Vagina (tissue), 2 donors: Measurements from ENCODE around the gene THBD. TPM values are rescaled to one million over a fixed set of nuclear protein-coding genes. Genes with fewer than 3 reads are reported as not detected.

ENCODE experiments used
- DNase-seq, 2 donors: peaks; one replicate each; pipeline ENCODE4 v3.0.0-alpha.2; 2017; ENCODE audit errors: extremely low spot score in 2 of 2
- H3K27ac ChIP-seq: fragments of 200-600 bp; sonication (generic); one replicate; pipeline ENCODE4 v1.5.1; 2019
- H3K27me3 ChIP-seq: fragments of 200-600 bp; sonication (generic); one replicate; pipeline ENCODE4 v1.5.1; 2019
- H3K36me3 ChIP-seq, 2 donors: fragments of 200-600 bp; sonication (generic); one replicate each; pipeline ENCODE4 v1.5.1; 2017 to 2019
- H3K4me1 ChIP-seq: fragments of 200-600 bp; sonication (generic); one replicate; pipeline ENCODE4 v1.5.1; 2019
- H3K4me3 ChIP-seq, 2 donors: fragments of 200-600 bp; sonication (generic); 1 replicate in 1 of 2; 2 replicates in 1 of 2; pipeline ENCODE4 v1.5.1; 2016 to 2019
- H3K9me3 ChIP-seq: fragments of 200-600 bp; sonication (generic); one replicate; pipeline ENCODE4 v1.5.1; 2019
- POLR2A ChIP-seq, 2 donors: fragments of 450-650 bp; IDR thresholded peaks; one replicate each; pipeline ENCODE4 v1.6.1; 2017; ENCODE audit warnings: antibody characterized with exemption in 2 of 2, mild to moderate bottlenecking in 2 of 2, moderate library complexity in 2 of 2
- POLR2AphosphoS5 ChIP-seq, 2 donors: sonication (generic); formaldehyde crosslinking; IDR thresholded peaks; one replicate each; pipeline ENCODE4 v1.9.0; 2017; ENCODE audit warnings: antibody characterized with exemption in 2 of 2, mild to moderate bottlenecking in 2 of 2, low read depth in 1 of 2; ENCODE audit not compliant: insufficient read depth in 1 of 2
- intact Hi-C: fragments of 100-400 bp; cut with DNase I; formaldehyde crosslinking; loops from one replicate; pipeline ENCODE4 v1.15.1; 2023
- total RNA-seq: library from RNA; depleted of rRNA; stranded (reverse); fragments of >200 nt; gene quantifications from one replicate; pipeline ENCODE4 v1.2.3, GENCODE V29; 2016
- TF ChIP-seq, protein P1 (sequence below), 3 experiments: fragments of 450-650 bp in 2 of 3; fragments of 200-600 bp in 1 of 3; sonication (generic) in 1 of 3; IDR thresholded peaks; one replicate each; pipeline ENCODE4 v1.5.1; 2017 to 2019; ENCODE audit warnings: antibody characterized with exemption in 3 of 3, mild to moderate bottlenecking in 2 of 3, moderate library complexity in 2 of 3

THBD gene
- total RNA-seq, 1 donor from 2014 or later = 76.9 TPM

DNA sequence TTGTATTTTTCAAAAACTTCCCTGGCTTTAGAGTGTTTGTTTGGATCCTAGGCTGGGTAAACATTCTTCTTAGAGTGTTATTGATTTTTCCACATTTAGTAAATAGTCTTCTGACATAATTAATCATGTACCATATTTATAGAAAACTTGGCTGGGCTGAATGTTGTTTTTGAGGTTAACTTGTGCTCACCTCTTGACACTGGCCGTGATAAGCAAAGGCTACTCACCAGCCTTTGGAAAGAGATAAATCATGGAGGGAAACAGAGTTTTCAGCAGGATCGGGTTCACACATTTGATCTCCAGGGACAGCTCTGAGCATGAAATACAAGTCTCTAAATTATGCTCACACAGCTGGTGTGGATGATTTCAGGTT lies 42.9 kb upstream of the THBD start:
- DNase-seq = no peak
- H3K27ac ChIP-seq = no peak overlapping the region
- H3K4me1 ChIP-seq = peaks cover 23% of the 10 kb centered on the region
- no peaks in the 10 kb centered on the region for H3K27me3 ChIP-seq
- TF ChIP-seq POLR2A (IDR thresholded peaks at IDR 0.05) (no peak), POLR2AphosphoS5 (IDR thresholded peaks at IDR 0.05; ENCODE audit: insufficient read depth in 1 of 2, low read depth in 1 of 2) (no peak)
- H3K36me3 ChIP-seq = no peaks in the 10 kb centered on the region
- no peaks in the 10 kb centered on the region for H3K9me3 ChIP-seq
- intact Hi-C loops = no loop called here
- H3K4me3 ChIP-seq = no peak overlapping the region

DNA sequence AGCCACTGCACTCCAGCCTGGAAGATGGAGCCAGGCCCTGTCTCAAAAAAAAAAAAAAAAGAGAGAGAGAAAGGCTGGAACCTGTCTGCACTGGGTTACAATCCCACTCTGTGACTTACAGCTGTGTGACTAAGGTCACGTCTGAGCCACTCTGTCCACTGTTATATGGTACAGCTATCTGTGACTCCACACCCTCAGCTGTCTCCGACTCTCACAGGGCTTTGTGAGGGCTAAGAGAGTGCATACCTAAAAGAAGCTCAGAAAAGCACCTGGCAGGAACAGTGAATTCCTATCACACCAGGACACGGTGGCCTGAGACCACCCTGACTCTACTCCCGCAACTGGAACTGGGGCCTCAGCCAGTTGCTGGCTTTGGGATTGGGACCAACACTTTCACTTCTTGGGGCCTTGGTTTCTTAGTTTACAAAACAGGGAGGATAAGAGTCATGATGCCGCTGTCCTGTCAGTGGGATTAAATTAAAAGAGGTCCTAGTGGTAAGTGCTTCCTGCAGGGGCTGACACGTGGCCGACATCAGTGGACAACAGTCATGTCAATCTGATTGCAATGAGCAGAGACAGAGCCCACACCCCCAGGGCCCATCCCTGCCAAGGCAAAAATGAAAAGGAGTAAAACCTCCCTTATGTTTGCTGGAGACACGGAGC lies 42.4 kb upstream of the THBD start:
- TF ChIP-seq POLR2AphosphoS5 (IDR thresholded peaks at IDR 0.05; ENCODE audit: insufficient read depth in 1 of 2, low read depth in 1 of 2) = no peak
- TF ChIP-seq POLR2A (IDR thresholded peaks at IDR 0.05) = no peak
- TF ChIP-seq, protein P1, sequence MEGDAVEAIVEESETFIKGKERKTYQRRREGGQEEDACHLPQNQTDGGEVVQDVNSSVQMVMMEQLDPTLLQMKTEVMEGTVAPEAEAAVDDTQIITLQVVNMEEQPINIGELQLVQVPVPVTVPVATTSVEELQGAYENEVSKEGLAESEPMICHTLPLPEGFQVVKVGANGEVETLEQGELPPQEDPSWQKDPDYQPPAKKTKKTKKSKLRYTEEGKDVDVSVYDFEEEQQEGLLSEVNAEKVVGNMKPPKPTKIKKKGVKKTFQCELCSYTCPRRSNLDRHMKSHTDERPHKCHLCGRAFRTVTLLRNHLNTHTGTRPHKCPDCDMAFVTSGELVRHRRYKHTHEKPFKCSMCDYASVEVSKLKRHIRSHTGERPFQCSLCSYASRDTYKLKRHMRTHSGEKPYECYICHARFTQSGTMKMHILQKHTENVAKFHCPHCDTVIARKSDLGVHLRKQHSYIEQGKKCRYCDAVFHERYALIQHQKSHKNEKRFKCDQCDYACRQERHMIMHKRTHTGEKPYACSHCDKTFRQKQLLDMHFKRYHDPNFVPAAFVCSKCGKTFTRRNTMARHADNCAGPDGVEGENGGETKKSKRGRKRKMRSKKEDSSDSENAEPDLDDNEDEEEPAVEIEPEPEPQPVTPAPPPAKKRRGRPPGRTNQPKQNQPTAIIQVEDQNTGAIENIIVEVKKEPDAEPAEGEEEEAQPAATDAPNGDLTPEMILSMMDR (IDR thresholded peaks at IDR 0.05) = no peak
- Histone ChIP-seq H3K4me3 (no peak overlapping the region), H3K27ac (no peak overlapping the region), H3K9me3 (no peaks in the 10 kb centered on the region), H3K36me3 (no peaks in the 10 kb centered on the region), H3K27me3 (no peaks in the 10 kb centered on the region), H3K4me1 (peaks cover 26% of the 10 kb centered on the region)
- intact Hi-C loops = no loop called here
- DNase-seq = no peak

DNA sequence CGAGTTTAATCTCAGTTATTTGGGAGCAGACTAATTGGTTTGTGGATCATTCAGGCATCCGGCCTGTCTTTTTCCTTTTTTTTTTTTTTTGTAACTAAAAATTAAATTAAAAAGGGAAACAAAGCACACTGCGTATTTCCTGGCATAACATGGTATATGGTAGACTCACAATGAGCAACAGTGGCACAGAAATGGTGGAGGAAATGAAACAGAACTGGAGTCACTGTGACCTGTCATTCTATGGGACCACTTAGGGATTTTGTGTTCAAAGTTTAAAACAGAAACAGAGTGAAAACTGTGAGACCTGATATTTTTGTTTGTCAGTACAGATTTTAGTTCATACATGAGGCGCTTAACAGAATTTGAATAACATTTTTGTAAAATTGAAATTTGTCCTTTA lies 41.4 kb upstream of the THBD start:
- no peak for TF ChIP-seq POLR2AphosphoS5 (IDR thresholded peaks at IDR 0.05; ENCODE audit: insufficient read depth in 1 of 2, low read depth in 1 of 2)
- TF ChIP-seq POLR2A (IDR thresholded peaks at IDR 0.05) = no peak
- TF ChIP-seq, protein P1 (IDR thresholded peaks at IDR 0.05) = no peak
- Histone ChIP-seq H3K9me3 (no peaks in the 10 kb centered on the region), H3K4me3 (no peak overlapping the region), H3K4me1 (peaks cover 26% of the 10 kb centered on the region), H3K27ac (no peak overlapping the region), H3K36me3 (no peaks in the 10 kb centered on the region), H3K27me3 (no peaks in the 10 kb centered on the region)
- DNase-seq = no peak
- intact Hi-C loops = no loop called here

DNA sequence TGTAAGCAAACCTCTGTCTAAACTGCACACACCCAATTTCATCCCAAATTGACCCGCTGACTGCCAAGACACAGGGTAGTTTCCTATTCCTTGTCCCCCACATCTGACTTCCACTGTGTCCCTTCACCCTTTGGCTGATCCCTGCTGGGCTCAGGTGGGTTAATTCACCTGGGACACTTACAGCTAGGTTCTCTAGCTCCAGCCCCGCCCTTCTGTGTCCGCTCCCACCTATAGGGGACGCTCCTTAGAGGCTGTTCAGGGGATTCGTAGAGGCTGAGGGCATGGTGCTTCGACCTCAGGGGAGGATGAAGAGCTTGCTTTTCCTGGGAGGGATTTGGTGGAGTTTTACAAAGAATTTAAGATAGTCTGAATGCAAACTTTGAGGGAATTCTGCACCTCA lies 40.7 kb upstream of the THBD start:
- intact Hi-C loops = no loop called here
- no peak for TF ChIP-seq POLR2A (IDR thresholded peaks at IDR 0.05)
- TF ChIP-seq POLR2AphosphoS5 (IDR thresholded peaks at IDR 0.05; ENCODE audit: insufficient read depth in 1 of 2, low read depth in 1 of 2) = no peak
- TF ChIP-seq, protein P1 (IDR thresholded peaks at IDR 0.05) = no peak
- peaks cover 18% of the 10 kb centered on the region for H3K4me1 ChIP-seq
- H3K9me3 ChIP-seq = no peaks in the 10 kb centered on the region
- no peaks in the 10 kb centered on the region for H3K36me3 ChIP-seq
- no peak overlapping the region for H3K27ac ChIP-seq
- H3K4me3 ChIP-seq = no peak overlapping the region
- DNase-seq = no peak
- no peaks in the 10 kb centered on the region for H3K27me3 ChIP-seq

DNA sequence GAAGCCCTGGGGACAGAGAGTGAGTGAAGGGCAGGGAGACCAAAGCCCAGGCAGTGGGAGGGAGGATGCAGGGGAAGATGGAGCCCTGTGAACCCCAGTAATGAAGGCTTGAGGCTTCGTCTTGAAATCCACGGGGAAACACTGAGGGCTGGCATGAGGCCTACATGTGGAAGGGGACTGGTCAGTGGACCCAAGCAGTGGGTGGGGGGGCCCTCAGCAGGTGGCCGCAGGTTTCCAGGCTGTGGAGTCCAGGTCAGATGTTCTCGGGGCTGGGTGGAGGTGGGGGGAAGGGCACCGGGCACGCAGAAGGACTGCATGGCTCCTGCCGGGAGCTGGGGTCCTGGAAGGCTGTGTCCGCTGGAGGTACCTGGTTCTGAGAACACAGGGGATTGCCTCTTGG lies 39.4 kb upstream of the THBD start:
- no peaks in the 10 kb centered on the region for H3K9me3 ChIP-seq
- H3K27ac ChIP-seq = no peak overlapping the region
- intact Hi-C loops = loop anchor here (10.0 kb wide), 1 partner anchor 56 kb away; no protein-coding TSS in a partner anchor
- H3K27me3 ChIP-seq = no peaks in the 10 kb centered on the region
- H3K36me3 ChIP-seq = no peaks in the 10 kb centered on the region
- H3K4me1 ChIP-seq = peaks cover 17% of the 10 kb centered on the region
- TF ChIP-seq POLR2A (IDR thresholded peaks at IDR 0.05) (no peak), POLR2AphosphoS5 (IDR thresholded peaks at IDR 0.05; ENCODE audit: insufficient read depth in 1 of 2, low read depth in 1 of 2) (no peak)
- TF ChIP-seq, protein P1 (IDR thresholded peaks at IDR 0.05) = no peak
- no peak for DNase-seq
- H3K4me3 ChIP-seq = no peak overlapping the region
